HL-60/S4 (cell line): ENCODE data around the gene ADAMTSL3.
"Not testable (repeated sequence)": the region's sequence is repeated elsewhere in the genome, so short reads cannot be mapped to it uniquely, and the experiment has no call there.

Experiments used
- in situ Hi-C: fragments of 300-500 bp; cut with MboI; formaldehyde crosslinking; loops from 2 replicates; pipeline ENCODE4 v1.14.3; 2022; ENCODE audit warnings: low sequenced_read_pairs

The ADAMTSL3 gene

GRCh38 chr15:84001655-84002054 is 347.7 kb downstream of the ADAMTSL3 start:
- in situ Hi-C loops, result no loop called here

GRCh38 chr15:84003791-84004503 is 350.0 kb downstream of the ADAMTSL3 start:
- in situ Hi-C loops, result no loop called here

- in situ Hi-C loops, result no loop called here
Observed at GRCh38 chr15:84006421-84006820, 352.5 kb downstream of the ADAMTSL3 start.

- in situ Hi-C loops, result no loop called here
Observed at GRCh38 chr15:84009616-84010015, 355.7 kb downstream of the ADAMTSL3 start.

GRCh38 chr15:84010246-84010645 is 356.3 kb downstream of the ADAMTSL3 start:
- in situ Hi-C loops, result no loop called here

GRCh38 chr15:84016371-84016770 is 362.4 kb downstream of the ADAMTSL3 start:
- in situ Hi-C loops, result no loop called here

GRCh38 chr15:84022516-84022915 is 368.6 kb downstream of the ADAMTSL3 start:
- in situ Hi-C loops, result no loop called here

GRCh38 chr15:84023636-84024035 is 369.7 kb downstream of the ADAMTSL3 start:
- in situ Hi-C loops, result no loop called here

- in situ Hi-C loops, result no loop called here
Observed at GRCh38 chr15:84033793-84034553, 380.1 kb downstream of the ADAMTSL3 start.

- in situ Hi-C loops, result no loop called here
Observed at GRCh38 chr15:84034578-84035398, 380.9 kb downstream of the ADAMTSL3 start.

- in situ Hi-C loops, result no loop called here
Observed at GRCh38 chr15:84035399-84035766, 381.5 kb downstream of the ADAMTSL3 start.

GRCh38 chr15:84037301-84037700 is 383.4 kb downstream of the ADAMTSL3 start:
- in situ Hi-C loops, result no loop called here

GRCh38 chr15:84042434-84043056 is 388.6 kb downstream of the ADAMTSL3 start:
- in situ Hi-C loops, result not testable (repeated sequence)

- in situ Hi-C loops, result no loop called here
Observed at GRCh38 chr15:84046064-84046637, 392.2 kb downstream of the ADAMTSL3 start.

GRCh38 chr15:84049480-84049879 is 395.6 kb downstream of the ADAMTSL3 start:
- in situ Hi-C loops, result not testable (repeated sequence)

- in situ Hi-C loops, result no loop called here
Observed at GRCh38 chr15:84050076-84050475, 396.2 kb downstream of the ADAMTSL3 start.

- in situ Hi-C loops, result not testable (repeated sequence)
Observed at GRCh38 chr15:84051146-84051545, 397.2 kb downstream of the ADAMTSL3 start.

- in situ Hi-C loops, result not testable (repeated sequence)
Observed at GRCh38 chr15:84054544-84054943, 400.6 kb downstream of the ADAMTSL3 start.

- in situ Hi-C loops, result no loop called here
Observed at GRCh38 chr15:84057714-84058331, 403.9 kb downstream of the ADAMTSL3 start.

GRCh38 chr15:84063674-84064073 is 409.8 kb downstream of the ADAMTSL3 start:
- in situ Hi-C loops, result not testable (repeated sequence)
